ENCODE results near the gene SIK2. TPM values are rescaled to one million over a fixed set of nuclear protein-coding genes. Genes with fewer than 3 reads are reported as not detected.
"Not testable (repeated sequence)": the region's sequence is repeated elsewhere in the genome, so short reads cannot be mapped to it uniquely, and the experiment has no call there.

SIK2 gene
- total RNA-seq, 2 donors from 2014 or later, result 5.6 to 6.4 TPM

DNA sequence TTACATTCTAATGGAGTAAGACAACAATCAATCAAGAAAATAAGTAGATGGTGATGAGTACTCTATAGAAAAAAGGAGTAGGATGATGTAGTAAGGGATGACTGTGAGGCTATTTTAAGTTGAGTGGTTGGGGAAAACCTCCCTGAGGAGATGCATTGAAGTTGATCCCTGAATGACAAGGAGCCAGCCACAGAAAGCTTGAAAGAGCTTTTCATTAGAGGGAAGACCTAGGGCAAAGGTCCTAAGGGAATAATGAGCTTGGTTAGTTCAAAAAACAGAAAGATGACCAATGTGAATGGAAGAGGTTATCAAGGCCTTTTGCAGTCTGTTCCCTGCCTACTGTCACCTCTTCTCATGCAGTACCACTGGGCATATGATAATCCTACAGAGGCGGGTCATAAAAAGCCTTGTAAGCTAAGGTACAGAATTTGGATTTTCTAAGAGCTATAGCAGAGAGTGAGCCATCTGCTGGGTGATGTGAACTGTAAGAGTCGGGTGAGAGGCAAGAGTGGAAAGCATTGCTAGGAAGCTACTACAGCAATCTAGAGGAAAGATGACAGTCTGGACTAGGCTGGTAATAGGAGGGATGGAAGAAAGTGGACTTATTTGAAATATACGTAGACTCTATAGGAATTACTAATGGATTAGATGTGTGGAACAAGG lies 160.9 kb downstream of the SIK2 start:
- peaks cover 30% of the 10 kb centered on the region for H3K4me1 Mint-ChIP-seq
- peak overlapping the region; percentile 19 for H3K4me3 Mint-ChIP-seq
- no peaks in the 10 kb centered on the region for H3K27me3 Mint-ChIP-seq
- no peaks in the 10 kb centered on the region for H3K9me3 Mint-ChIP-seq
- peak overlapping the region; percentile 15 for H3K27ac Mint-ChIP-seq
- peak; percentile 22 for ATAC-seq (replicated peaks)
- H3K36me3 Mint-ChIP-seq (ENCODE audit: low read depth), result peaks cover 82% of the 10 kb centered on the region

DNA sequence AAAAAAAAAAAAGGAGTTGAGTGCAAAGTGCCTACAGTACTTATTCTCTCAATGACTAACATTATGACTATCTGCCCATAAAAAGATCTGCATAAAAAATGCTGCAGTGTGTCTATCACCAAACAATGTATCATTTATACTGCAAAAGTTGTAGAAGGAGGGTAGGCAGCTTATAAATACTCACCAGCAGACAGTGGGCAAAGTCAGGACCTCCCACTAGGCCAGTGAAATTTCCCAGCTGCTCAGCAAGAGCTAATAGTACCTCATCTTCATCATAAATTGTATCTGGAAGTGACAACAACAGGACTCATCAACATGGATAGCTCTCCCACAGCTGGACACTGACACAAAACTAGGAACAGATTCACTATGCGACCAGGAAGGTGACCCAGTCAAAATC lies 162.4 kb downstream of the SIK2 start:
- ATAC-seq (replicated peaks), result no peak
- Mint-ChIP-seq H3K27ac (peak overlapping the region; percentile 95), H3K36me3 (ENCODE audit: low read depth) (peaks cover 67% of the 10 kb centered on the region), H3K4me1 (peaks cover 30% of the 10 kb centered on the region), H3K4me3 (peak overlapping the region; percentile 99), H3K9me3 (no peaks in the 10 kb centered on the region), H3K27me3 (no peaks in the 10 kb centered on the region)

DNA sequence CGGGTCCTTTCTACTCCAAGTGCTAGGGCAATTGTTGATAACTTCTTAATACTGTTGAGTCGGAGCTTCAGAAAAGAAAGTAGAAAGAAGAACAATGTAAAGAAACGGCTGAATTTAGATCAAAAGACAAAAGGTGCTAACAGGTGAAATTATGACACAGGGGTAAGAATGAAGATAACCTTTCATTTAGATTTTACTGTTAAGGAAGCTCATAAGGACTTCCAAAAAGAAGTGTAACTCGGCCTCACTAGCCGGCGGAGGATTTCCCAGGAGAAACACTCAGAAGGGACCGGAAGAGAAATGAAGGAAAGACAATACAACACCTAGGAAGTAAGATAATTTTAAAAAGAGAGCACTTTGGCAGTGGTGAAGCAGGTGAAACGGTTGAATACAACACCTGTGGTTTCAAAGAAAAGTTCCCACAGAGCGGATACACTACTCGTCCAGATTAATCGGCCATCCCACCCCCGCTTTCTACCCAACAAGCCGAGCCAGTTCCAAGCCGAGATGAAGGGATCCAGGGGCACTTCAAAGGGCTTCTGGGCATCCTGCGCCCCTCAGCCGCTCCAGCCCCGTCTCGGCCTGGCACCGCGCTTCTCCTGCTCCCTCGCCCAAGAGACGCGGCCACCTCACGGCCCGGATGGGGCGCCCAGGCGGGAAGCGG lies 163.2 kb downstream of the SIK2 start:
- ATAC-seq (replicated peaks), result peak; percentile 34
- H3K27ac Mint-ChIP-seq, result peak overlapping the region; percentile 95
- H3K4me3 Mint-ChIP-seq, result peak overlapping the region; percentile 99
- H3K9me3 Mint-ChIP-seq, result no peaks in the 10 kb centered on the region
- H3K4me1 Mint-ChIP-seq, result peaks cover 30% of the 10 kb centered on the region
- peaks cover 59% of the 10 kb centered on the region for H3K36me3 Mint-ChIP-seq (ENCODE audit: low read depth)
- H3K27me3 Mint-ChIP-seq, result no peaks in the 10 kb centered on the region

DNA sequence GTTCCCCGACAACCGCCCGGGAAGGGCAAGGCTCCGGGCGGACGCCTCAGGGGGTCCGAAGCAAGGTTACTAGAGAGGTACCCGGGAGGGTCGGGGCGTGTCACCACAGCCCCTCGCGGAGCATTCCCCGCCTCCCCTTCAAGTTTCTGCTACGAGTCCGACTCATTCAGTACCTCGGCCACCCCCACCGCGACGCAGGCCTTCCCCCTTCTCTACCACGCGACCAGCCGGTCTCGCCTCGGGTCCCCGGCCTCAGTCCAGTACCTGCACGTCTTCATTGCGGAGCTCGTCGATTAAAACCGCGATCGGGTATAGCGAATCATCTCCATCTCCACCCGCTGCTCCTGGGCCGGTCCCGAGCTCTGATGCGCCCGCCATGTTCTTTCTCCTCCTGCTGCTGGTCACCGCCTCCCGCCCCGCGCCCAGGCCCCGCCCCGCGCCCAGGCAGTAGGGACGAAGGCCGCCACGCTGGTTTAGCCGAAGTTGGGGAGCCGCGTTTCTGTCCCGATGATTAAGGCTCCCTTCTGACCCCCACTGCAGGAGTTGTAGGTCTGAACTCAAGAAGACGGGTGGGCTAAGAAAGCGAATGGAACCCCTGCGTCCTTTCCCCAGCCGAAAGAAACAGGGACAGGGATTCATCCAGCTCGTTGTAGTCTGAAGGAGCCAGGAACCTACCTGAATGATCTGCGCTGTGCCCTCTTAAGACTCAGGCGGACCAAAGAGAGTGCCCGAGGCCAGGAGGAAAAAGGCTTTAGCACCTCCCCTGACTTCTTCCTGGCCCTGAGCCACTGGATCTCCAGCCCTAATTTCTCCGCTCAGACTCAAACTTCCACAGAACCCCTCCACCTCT lies 164.0 kb downstream of the SIK2 start, which contains the start of gene PPP2R1B:
Gene PPP2R1B (minus strand): TSS at position 406 of the 850 bp plus-strand sequence. CDS start 28 bp downstream, at position 378.
- no peaks in the 10 kb centered on the region for H3K27me3 Mint-ChIP-seq
- peaks cover 30% of the 10 kb centered on the region for H3K4me1 Mint-ChIP-seq
- ATAC-seq (replicated peaks), result peak; percentile 97
- H3K27ac Mint-ChIP-seq, result peak within 1 kb of the TSS; percentile 95
- peak within 1 kb of the TSS; percentile 99 for H3K4me3 Mint-ChIP-seq
- H3K9me3 Mint-ChIP-seq, result no peaks in the 10 kb centered on the region
- peaks cover 51% of the 10 kb centered on the region for H3K36me3 Mint-ChIP-seq (ENCODE audit: low read depth)

DNA sequence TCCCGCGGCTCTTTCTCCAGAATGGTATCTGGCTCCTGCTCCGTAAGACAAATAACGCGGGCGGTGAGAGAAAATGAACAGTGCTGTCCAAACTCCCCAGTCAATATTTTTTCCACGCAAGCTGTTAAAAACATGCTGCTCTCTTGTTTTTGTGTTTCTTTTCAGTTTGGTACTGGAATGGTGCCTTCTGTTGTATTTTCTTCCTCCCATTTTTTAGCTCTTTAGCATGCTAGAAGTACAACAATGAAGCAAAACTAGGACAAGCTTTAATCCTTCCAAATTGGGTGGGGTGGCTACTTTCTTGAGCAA lies 164.5 kb downstream of the SIK2 start:
- H3K9me3 Mint-ChIP-seq, result no peaks in the 10 kb centered on the region
- H3K27me3 Mint-ChIP-seq, result no peaks in the 10 kb centered on the region
- peak overlapping the region; percentile 95 for H3K27ac Mint-ChIP-seq
- H3K36me3 Mint-ChIP-seq (ENCODE audit: low read depth), result peaks cover 45% of the 10 kb centered on the region
- H3K4me1 Mint-ChIP-seq, result peaks cover 30% of the 10 kb centered on the region
- ATAC-seq (replicated peaks), result peak; percentile 12
- H3K4me3 Mint-ChIP-seq, result peak overlapping the region; percentile 99

DNA sequence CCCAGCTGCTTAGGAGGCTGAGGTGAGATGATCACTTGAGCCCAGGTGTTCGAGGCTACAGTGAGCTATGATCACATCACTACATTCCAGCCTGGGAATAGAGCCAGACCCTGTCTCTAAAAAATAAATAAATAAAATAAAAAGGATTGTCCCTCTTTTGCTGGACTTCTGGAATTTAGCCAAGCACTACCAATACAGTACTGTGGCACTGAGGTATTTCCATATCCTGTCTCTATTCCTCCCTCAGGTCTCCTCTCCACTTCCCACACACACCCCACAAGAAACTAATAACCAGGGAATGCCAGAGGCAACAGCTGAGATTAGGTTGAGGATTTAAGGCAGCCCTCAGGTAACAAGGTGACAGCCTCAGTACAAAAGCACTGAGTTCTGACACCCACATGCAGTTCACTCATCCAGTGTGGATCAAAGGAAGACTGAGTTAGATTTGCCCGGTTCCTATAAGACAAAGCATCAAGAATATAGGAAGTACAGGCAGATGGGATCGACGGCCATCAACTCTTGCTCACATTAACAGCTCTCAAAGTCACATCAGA lies 168.4 kb downstream of the SIK2 start:
- ATAC-seq (replicated peaks), result no peak
- no peak overlapping the region for H3K4me3 Mint-ChIP-seq
- H3K4me1 Mint-ChIP-seq, result peaks cover 5% of the 10 kb centered on the region
- H3K9me3 Mint-ChIP-seq, result no peaks in the 10 kb centered on the region
- H3K36me3 Mint-ChIP-seq (ENCODE audit: low read depth), result peaks cover 7% of the 10 kb centered on the region
- no peaks in the 10 kb centered on the region for H3K27me3 Mint-ChIP-seq
- no peak overlapping the region for H3K27ac Mint-ChIP-seq

DNA sequence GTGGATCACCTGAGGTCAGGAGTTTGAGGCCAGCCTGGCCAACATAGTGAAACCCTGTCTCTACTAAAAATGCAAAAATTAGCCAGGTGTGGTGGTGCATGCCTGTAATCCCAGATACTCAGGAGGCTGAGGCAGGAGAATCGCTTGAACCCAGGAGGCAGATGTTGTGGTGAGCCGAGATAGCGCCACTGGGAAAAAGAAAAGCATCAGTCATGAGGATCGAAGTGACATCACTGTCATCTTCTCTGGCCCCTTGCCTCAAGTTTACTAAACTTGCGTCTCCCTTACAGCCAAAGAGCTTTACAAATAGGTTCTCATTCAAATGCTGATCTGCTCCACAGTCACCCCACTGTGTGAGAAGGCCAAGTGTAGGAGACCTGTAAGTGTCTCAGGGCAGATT lies 169.0 kb downstream of the SIK2 start:
- H3K36me3 Mint-ChIP-seq (ENCODE audit: low read depth); ATAC-seq (replicated peaks); H3K9me3 Mint-ChIP-seq; H3K27me3 Mint-ChIP-seq; H3K27ac Mint-ChIP-seq; H3K4me1 Mint-ChIP-seq; H3K4me3 Mint-ChIP-seq: not testable (repeated sequence)

DNA sequence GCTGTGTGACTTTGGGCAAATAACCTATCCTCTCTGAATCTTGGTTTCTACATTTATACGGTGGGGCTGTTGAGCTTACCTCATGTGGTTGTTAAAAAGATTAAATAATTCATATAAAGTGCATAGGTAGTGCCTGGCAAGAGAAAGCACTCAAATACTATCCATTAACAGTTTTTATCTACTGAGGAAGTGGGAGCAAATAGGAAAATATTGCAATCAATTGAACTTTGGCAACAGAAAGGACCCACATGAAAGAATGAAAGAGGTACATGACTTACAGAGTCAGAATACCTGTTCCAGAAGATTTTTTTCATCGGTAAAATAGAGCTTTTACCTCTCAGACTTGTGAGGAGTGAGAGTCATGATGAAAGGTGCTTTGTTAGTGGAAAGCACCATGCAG lies 170.3 kb downstream of the SIK2 start:
- H3K27me3 Mint-ChIP-seq, result no peaks in the 10 kb centered on the region
- no peaks in the 10 kb centered on the region for H3K4me1 Mint-ChIP-seq
- ATAC-seq (replicated peaks), result no peak

DNA sequence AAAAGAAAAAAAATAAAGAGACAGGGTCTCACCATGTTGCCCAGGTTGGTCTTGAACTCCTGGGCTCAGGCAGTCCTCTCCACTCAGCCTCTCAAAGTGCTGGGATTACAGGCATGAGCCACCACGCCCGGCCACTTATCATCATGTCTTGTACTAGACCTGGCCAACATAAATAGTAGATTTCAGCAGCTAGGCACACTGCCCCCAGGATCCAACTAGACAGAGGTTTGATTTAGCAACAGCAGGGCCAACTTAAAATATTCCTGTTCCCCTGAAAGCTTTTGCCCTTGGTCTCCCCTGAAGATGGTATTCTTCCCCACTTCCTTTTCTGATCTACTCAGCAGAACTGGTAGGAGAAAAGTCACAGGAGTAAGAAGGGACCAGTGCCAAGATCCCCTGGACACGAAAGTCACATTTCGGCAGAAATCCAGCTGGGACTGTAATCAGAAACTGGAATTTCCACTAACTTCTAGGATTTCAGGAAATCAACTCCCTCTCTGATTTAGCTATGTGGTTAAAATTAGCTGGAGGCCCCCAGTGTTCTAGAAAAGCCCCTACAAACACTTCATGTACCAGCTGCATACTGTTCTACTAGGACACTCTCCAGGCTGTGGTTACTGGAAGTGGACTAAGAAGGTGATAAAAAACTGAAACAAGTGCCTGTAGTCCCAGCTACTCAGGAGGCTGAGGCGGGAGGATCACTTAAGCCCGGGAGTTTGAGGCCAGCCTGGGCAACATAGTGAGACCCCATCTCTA lies 172.9 kb downstream of the SIK2 start:
- Mint-ChIP-seq H3K9me3 (no peaks in the 10 kb centered on the region), H3K36me3 (ENCODE audit: low read depth) (no peaks in the 10 kb centered on the region), H3K4me3 (no peak overlapping the region), H3K4me1 (no peaks in the 10 kb centered on the region), H3K27me3 (no peaks in the 10 kb centered on the region), H3K27ac (no peak overlapping the region)
- ATAC-seq (replicated peaks), result no peak

More for the DNA sequence above, 170.3 kb downstream of the SIK2 start:
- no peak overlapping the region for H3K27ac Mint-ChIP-seq
- H3K9me3 Mint-ChIP-seq, result no peaks in the 10 kb centered on the region
- H3K4me3 Mint-ChIP-seq, result no peak overlapping the region
- no peaks in the 10 kb centered on the region for H3K36me3 Mint-ChIP-seq (ENCODE audit: low read depth)

DNA sequence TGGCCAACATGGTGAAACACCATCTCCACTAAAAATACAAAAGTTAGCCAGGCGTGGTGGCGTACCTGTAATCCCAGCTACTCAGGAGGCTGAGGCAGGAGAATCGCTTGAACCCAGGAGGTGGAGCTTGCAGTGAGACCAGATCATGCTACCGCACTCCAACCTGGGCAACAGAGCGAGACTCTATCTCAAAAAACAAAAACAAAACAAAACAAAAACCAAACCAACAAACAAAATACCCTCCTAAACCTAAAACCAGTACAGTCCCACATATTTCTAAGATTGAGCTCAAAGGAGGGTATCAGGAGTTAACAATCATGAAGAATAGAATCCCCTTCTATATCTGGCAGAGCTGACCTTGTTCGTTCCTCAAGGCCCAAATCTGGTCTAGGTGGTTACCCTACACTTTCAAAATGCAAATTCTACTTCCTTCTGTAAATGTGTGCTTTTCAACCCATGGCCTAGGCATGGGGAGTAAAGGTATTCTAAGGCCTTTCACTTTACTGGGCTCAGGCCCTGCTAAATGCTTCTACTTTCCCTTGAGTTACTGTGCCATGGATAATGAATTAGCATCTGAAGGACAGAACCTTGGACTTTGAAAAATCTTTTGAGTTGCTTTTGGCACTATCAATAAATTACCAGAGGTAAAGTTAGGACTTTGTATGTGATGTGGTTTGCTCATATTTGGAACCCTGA lies 174.3 kb downstream of the SIK2 start:
- H3K4me1 Mint-ChIP-seq, result no peaks in the 10 kb centered on the region
- no peak overlapping the region for H3K27ac Mint-ChIP-seq
- no peaks in the 10 kb centered on the region for H3K9me3 Mint-ChIP-seq
- no peaks in the 10 kb centered on the region for H3K27me3 Mint-ChIP-seq
- no peak overlapping the region for H3K4me3 Mint-ChIP-seq
- no peaks in the 10 kb centered on the region for H3K36me3 Mint-ChIP-seq (ENCODE audit: low read depth)
- no peak for ATAC-seq (replicated peaks)

DNA sequence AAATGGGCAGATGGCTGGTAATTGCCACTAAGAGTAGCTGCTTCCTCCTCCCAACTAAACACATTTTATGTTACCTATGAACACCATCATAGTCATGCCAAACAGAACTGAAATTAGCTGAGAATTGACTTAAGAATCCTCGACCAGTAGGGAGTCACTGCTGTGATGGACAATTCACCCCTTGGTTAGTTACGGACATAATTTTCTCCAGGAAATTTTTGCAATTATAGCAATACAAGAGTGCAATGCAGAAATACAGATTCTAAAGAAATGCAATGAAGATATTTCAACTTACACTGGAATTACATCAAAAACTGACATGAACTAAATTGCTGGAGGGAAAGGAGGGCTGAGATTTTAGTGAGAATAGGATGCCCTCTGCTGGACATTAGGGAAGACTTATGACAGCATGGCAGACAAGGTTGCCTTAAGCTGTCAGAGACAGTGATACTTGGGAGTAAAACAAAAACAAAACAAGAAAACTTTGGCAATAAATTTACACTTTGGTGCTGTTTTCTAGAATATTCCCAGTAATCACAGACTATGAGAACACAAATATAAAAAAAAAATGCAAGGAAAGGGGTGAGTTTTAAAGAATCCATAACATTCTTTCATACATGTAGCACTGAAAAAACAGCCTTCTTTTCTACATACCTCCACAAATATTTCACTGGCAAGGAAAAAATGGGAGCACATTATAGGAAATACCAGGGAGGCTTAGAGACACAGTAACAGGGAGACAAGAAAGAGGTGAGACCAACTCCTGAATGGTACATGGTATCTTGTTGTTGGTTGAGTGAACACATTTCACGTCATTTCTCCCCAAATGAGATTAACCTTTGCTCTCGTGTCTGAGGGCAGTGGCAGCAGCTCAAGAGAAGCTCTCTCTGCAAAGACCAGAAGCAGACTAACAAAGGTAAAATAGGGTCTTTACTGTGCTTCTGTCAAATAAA lies 175.1 kb downstream of the SIK2 start:
- Mint-ChIP-seq H3K4me3 (no peak overlapping the region), H3K36me3 (ENCODE audit: low read depth) (no peaks in the 10 kb centered on the region), H3K27ac (no peak overlapping the region), H3K4me1 (no peaks in the 10 kb centered on the region), H3K27me3 (no peaks in the 10 kb centered on the region), H3K9me3 (no peaks in the 10 kb centered on the region)
- ATAC-seq (replicated peaks), result peak; percentile 85

DNA sequence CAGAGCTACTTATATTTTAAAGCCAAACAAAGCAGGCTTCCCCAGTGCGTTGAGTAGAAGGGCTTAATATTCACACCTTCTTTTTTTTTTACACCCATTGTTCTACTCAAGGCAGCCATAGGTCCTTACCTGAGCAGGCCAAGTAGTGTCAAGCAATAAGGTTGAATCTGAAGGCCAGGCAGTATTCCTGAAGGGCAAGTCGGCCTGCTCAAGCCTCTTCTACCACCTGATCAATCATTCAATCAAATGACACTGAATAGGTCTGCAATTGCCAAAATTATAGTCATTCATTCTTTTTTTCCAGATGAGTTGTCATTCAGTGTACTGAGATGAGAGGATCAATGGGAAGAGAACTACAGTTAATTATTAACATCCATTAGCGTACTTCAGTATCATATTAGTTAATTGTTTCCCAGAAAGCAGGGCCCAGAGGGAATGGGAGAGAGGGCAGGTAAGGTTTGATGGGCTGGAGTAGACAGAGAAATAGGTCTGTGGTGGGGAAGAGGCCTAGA lies 175.9 kb downstream of the SIK2 start:
- no peaks in the 10 kb centered on the region for H3K27me3 Mint-ChIP-seq
- H3K9me3 Mint-ChIP-seq, result no peaks in the 10 kb centered on the region
- ATAC-seq (replicated peaks), result no peak
- H3K4me1 Mint-ChIP-seq, result no peaks in the 10 kb centered on the region
- no peak overlapping the region for H3K27ac Mint-ChIP-seq
- H3K36me3 Mint-ChIP-seq (ENCODE audit: low read depth), result no peaks in the 10 kb centered on the region
- H3K4me3 Mint-ChIP-seq, result no peak overlapping the region

DNA sequence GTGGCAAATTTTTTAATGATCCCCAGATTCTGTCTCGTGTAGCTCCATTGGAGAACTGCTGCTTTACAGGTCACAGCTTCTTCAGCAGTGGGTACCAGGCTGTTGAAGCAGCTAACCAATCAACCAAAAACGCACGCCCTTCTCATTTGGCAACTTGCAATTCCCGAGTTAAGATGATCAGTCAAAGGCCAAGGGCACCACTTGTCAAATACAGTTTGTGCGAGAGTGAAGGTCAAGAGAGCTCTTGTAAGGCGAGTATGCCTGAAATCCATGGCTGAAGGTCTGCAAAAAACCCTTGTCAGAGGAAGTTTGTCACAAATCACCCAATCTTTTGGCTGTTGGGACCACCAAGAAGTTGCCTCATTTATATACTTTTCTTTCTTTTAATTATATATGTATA lies 176.9 kb downstream of the SIK2 start:
- Mint-ChIP-seq H3K4me3 (no peak overlapping the region), H3K36me3 (ENCODE audit: low read depth) (peaks cover under 1% of the 10 kb centered on the region), H3K4me1 (no peaks in the 10 kb centered on the region), H3K27me3 (no peaks in the 10 kb centered on the region), H3K27ac (no peak overlapping the region), H3K9me3 (no peaks in the 10 kb centered on the region)
- no peak for ATAC-seq (replicated peaks)

Data from activated T-helper 17 cell treated with anti-CD3 and anti-CD28 coated beads, Interleukin-2, amount 50 U/mL, for 72 hours (primary cell).